ENCODE measurements around the gene VSTM2L.
A peak's percentile ranks its signal among the peaks of the same experiment; 100 is the strongest.

The VSTM2L gene

DNA sequence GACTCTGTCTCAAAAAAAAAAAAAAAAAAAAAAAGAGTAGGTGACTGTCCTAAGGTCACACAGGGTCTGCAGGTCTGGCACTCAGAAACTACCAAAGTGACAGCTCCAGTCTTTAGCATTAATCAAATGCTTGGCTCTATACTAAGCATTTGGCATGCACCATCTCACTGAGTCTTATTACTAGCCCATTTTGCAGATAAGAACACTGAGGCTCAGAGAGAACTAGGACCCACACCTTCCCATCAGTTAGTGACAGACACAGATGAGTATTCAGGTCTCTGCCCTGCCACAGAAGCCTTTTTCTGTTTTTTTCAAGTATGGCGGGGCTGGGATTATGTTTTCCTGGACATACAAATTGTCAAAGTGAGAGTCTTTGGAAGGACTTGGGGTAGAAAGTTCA lies 23.1 kb upstream of the VSTM2L start:
- DNase-seq: no peak

DNA sequence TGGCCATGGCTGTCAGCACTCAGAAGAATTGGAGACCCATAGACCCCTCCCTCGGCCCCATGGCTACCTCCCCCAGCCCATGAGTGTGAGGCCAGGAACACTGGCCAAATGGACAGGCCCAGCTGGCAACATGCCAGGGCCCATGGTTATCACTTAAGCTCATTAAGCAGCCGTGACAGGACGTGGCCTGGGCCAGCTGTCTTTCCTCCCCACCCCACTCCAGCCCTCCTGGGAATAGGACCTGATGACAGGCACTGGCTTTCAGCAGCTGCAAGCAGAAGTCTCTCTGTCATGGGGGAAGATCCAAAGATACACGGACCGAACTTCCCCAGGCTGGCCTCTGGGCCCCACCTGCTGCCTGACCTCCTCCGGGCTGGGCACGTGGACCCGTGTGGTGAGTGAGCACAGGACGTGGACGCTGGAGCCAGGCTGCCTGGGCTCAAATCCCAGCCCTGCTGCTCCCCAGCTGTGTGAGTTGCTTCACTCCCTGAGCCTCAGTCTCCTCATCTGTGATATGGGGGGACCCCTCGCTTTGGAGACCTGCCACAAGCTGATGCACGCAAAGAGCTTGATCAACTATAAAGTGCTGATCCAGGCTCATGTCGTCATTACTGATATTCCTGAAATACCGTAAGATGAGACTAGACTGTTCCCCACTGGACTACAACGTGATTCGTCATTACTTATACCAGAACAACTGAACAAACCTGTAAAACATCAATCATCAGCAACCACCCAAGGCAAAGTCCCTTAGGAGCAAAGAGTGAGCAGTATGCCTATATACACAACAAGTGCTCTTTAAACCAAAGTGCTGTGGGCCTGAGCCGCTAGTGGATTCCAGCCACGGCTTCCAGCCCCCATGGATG lies 22.0 kb upstream of the VSTM2L start:
- DNase-seq: peak; percentile 92

DNA sequence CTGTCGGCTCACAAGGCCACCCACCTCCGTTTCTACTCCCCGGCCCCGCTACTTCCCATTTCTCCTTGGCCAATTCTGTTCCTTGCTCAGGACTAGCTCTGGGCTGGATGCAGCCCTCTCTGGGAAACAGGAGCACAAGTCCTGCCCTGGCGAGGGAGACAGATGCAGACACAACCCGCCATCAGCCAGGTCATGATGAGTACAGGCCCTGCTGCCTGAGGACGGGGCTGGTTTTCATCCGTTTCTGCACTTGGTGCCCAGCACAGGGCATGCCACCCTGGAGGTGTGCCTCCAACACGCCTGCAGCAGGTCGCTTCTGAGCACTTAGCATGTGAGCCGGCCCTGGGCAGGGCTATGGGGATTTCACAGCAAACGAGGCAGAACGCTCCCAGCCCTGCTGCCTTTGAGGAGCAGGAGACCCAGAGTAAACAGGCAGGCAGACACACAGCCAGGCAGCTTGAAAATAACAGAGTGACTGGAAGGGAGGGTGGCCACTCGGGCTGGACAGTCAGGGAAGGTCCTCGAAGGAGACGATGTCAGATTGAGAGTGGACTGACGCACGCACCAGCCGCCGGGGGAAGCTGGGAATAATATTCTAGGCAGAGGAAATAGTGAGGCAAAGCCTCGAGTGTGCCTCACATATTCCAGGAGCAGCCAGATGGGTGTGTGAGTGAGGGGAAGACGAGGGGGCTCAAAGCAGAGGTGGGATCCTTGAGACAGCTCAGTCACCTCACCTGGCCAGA lies 21.2 kb upstream of the VSTM2L start:
- no peak for DNase-seq

DNA sequence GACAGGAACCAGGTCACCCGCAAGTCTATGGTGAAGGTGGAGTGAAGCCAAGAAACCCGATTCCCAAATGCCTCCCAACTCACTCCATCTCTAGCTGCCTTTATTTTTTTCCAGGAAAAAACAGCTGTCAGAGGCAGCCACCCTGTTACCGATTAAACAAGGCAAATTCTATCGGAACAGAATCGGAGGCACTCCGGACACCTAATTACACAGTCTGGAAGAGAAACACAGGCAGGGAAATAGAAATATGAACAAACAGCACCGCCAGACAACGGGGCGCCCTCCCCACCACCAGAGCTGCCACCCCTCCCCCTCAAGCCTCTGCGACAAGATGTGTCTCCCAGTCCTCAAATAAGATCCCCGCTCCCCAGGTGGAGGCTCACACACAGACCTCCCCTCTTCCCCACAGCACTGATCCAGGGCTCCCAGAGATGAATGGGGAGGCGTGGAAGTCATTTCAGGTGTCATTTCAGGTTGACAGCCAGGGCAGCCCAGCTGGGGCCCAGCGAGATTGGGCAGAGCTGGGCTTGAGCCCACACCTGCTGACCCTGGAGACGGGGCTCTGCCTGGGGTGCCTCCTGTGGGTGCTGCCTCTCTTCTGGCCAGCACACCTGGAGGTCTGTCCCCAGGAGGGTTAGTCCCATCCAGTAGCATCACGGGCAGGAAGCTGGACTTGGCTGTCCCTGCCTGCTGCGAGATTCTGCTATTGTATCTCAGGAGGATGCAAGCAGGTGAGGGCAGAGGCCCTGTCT lies 19.8 kb upstream of the VSTM2L start:
- peak; percentile 93 for DNase-seq

DNA sequence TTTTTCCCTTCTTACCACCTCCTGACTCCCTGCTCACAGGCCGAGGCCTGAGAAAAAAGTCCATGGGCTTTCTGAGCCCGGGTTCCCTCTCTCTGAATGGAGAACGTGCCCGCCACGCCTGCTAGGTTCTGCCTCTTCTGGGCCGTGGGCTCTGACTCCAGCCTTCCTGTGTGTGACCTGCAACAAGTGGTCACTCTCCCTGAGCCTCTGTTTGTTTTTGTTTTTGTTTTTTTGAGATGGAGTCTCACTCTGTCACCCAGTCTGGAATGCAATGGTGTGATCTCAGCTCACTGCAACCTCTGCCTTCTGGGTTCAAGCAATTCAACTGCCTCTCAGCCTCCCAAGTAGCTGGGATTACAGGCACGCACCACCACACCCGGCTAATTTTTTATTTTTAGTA lies 17.9 kb upstream of the VSTM2L start:
- no peak for DNase-seq

DNA sequence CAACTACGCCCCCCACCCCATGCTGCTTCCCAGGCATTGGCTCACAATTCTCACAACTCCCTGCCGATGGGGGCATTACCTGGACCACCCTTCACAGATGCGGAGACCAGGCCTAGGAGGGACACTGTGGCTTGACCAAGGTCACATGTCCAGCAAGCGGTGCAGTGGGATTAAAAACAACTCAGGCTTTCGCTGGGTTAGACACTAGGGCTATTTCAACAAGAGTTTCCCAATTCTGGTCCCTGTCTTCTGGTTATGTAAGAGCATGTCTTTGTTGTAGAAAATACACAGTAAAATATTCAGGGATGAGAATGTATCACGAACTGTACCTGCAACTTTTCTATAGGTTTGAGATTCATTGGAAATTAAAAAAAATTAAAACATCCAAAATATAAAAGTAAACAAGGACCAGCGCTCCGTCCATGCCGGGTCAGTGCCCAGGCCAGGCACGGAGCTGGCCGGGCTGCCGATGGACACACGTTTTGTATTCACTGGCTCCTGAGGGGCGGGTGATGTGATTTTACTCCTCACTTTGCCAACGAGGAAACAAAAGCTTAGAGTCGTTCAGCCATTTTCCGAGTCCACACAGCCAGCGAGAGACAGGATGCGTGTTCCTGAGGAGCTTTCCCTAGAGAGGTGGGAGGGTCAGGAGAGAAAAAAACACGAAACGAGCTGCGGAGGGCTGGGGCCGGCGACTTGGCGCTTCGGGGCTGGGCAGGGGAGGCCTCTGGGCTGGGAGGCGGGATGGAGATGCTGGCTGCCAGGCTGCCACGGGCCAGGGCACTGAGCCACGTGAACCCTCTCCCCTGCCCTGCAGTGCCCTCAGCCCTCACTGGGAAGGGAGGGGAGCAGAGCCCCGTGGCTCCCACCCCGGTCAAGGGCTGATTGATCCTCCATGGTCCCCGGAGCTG lies 17.1 kb upstream of the VSTM2L start:
- no peak for DNase-seq

DNA sequence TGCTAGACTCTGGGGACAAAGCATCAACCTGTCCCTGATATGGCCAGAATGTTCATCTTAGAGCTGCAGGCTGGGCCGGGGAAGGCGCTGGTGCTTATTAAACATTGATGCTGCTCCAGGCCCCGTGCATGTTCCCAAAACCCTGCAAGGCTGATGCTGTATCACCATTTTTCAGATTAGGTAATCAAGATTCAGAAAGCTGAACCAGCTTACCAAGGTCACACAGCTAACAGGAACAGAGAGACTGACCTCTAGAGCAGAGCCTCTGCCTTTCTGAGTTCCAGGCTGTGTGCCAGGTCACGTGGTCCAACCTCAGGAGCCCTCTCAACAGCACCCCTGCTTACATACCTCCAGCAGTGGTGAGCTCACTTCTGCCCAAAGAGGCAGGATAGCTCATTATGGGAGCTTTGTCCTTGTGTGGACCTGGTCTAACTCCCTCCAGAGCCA lies 16.1 kb upstream of the VSTM2L start:
- DNase-seq: no peak

DNA sequence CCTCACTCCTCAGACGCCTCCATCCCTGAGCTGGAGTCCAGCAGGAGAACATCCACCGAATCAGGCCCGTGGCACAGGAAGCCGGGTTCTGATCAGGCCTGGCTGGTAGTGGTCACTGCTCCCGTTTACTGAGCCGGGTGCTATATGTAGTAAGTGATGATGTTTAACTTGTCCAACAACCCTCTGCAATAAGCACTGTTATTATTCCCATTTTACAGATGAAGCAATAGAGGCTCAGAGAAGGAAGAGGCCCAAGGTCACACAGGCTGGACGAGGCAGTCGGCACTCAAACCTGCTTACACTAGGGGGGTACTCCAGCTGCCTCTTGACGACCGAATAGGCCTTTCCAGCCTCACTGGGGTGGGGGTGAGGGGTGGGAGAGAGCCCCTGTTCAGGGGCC lies 14.3 kb upstream of the VSTM2L start:
- DNase-seq: no peak

DNA sequence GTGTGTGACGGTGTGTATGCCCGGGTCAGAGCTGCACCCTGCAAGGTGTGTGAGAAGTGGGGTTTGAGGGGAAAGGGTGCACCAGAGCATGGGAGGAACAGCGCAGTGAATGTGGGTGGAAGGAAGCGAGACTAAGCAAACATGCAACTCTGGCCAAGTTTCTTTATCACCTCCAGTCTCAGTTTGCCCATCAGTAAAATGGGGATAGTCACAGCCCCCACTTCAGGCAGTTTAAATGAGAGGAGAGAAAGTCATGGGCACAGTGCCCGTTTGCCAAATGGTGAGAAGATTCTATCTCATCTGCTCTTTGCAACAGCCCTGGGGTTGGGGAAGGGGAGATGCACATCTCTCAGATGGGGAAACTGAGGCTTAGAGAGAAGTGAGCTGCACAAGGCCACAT lies 12.8 kb upstream of the VSTM2L start:
- no peak for DNase-seq

DNA sequence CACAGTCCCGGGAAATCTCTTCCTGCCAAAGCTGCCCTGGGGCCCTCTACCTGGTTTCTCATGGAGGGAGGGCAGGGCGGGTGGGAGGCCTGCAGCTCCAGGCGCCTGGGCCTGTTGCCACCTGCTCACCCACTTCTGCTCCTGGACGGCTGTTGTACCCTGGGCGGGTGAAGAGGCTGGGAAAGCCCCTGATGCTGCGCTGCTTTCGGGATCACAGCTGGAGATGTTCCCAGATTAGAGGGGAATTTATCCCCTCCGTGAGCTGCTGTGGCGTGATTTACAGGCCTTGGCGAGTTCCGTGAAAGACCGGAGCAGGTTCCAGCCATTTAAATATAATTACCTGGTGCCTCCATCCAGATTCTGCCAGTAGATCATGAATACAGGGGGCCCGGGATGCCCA lies 12.3 kb upstream of the VSTM2L start:
- no peak for DNase-seq

DNA sequence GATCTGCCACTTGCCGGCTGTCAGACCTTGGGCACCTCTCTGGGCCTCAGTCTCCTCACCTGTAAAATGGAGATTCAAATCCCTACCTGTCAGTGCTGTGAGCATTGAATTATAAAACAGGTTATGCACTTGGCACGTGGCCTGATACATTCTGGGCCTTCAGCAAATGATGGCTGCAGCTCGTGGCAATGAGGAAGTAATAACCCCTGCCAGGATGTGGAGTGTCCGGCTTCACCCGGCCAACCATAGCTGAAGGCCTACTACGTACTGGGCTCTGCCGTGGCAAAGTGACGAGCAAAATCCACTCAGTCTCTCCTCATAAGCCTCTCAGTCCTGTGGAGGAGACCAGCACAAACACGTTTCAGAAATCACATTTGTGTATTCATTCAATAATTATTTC lies 10.9 kb upstream of the VSTM2L start:
- DNase-seq: no peak

DNA sequence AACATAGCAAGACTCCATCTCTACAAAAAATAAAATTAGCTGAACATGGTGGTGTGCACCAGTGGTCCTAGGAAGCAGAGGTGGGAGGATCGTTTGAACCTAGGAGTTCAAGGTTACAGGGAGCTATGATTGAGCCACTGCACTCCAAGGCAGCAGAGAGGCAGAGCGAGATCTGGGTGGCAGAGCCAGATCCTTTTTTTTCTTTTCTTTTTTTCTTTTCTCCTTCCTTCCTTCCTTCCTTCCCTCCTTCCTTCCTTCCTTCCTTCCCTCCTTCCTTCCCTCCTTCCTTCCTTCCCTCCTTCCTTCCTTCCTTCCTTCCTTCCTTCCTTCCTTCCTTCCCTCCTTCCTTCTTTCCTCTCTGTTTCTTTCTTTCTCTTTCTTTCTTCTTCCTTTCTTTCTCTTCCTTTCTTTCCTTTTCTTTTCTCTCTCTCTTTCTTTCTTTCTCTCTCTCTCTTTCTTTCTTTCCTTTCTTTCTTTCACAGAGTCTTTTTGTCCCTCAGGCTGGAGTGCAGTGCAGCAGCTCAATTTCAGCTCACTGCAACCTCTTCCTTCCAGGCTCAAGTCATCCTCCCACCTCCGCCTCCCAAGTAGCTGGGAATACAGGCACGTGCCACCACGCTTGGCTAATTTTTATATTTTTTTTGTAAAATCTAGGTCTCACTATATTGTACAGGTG lies 9.2 kb upstream of the VSTM2L start:
- no peak for DNase-seq

DNA sequence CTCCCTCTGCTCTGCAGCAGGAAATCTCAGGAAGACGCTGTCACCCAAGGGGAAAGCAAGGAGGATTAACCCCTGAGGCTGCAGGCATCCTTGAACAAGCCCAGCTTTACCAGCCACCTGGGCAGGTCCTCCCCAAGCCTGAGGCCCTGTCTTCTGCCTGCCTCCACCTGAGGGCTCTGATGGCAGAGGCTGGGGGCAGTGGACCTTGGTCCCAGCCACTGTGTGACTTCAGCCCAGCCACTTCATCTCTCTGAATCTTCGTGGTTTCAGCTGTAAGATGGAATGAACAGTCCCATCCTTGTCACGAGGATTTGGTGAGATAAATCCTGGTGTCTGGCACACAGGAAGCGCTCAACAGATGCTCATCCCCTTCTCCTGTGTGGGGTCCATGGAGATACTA lies 8.5 kb upstream of the VSTM2L start:
- no peak for DNase-seq

DNA sequence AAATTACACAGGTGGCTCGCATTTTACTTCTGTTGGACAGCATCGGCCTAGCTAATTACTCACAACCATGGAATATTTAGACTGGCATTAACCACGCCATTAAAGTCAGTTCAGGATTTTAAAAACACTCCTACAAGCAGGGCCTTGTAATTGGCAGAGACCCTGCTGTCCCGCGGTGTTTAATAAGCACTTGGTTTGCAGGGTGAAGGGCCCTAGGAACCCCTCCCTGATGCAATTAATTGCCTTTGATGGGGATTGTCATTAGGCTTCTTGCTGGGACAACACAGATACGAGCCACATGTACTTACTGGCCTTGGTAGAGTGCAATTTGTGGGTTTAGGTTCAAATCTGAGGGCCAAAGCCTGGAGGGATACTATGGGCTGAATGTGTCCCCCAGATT lies 7.8 kb upstream of the VSTM2L start:
- DNase-seq: peak; percentile 77

DNA sequence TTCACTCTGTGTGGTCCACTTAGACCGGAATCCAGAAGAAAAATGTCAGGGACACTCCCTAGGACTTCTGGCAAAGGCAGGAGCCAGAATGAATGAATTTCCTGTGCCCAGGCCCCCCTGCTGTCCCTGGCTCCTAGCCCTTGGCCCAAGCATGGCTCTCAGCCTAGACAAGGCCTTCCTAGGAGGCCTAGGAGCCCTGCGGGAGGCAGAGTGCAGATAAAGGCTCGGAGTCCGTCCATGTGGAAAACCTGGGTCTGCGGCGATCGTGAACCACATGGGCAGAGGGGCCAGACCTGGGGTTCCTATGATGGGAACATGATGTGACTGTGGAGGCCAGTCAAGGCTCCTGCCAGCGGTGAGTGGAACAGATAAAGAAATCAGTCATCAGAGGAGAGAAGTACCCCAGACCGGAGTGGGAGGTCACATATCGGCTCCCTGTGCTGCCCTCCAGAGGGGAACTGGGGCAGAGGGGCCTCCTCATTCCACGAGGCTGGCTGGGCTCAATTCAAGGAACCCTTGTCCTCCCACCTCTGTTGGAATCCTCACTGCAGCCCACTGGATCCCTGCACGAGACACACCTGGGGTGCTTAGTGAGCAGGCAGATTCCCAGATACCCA lies 5.9 kb upstream of the VSTM2L start:
- peak; percentile 54 for DNase-seq

DNA sequence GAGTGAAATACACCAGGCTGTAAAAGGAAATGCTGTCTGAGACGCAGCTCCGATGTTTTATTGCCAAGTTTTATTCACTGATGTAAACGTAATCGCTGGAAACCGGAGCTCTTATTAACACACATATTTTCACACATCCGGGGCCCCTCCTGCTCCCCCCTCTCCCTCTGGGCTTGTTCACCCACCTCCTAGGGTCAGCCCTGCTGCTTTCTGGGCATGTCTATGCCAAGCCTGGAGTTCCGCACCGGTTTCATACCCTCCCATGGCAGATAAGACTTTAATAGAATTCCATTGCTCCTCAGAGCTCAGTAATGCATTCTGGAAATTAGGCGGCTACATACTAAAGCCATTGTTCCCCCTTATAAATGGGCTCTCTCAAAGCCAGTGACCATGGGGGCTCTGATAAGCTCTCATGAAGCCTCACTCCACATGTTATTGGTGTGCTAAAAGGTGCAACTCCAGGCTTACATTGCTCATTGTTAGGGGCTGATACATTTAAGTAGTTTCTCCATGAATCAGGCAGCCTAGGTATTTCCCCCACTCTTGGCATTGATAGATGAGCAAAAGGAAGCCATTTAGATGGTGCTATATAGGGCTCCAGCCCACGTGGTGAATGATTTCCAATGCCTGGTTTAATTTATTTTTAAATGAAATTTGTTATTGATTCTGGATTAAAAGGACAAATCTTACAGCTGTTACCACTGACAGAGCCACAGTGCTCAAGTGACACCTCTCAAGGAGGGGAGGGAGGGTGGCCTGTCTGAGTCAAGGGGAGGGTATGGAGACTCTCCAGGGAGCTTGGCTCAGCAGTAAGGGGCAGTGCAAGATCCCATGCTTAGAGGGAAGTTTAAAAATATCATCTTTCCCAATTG lies 4.5 kb upstream of the VSTM2L start:
- no peak for DNase-seq

DNA sequence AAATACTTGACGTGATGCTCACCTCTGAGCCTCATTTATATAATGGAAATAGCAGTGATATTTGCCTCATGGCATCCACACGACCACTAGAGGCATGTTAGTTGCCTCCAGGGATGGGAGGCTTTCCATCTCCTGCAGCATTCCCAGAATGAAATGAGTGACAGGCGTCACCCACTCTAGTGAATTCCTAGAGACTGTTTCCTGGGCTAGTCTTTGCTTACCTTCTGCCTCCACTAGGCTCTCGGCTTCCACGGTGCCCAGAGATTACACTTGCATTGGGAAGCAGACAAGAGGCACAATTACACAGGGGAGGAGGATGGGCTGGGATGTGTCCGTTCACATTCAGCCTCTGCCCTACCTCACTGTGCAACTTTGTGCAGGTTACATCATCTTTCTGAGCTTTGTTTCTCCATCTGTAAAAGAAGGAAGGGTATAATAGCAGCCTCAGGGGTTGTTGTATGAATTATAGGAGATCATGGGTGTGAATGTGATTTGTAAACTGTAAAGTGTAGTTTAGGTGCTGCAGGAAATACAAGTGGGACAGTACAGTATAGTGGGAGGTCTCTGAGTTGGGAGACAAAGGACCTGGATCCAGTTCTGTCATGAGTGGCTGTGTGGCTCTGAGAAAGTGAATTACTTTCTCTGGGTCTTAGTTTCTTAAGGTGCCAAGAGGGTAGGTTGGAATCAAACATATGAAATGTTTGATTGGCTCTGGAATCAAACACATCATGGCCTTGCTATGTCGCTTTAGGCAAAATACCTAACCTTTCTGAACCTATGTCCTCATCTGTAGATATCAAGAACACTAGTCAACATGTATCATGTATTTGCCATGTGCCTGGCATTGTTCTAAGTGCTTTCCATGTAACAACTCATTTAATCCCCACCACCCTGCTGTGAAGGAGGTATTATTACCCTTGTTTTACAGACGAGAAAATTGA lies 3.6 kb upstream of the VSTM2L start:
- DNase-seq: no peak

DNA sequence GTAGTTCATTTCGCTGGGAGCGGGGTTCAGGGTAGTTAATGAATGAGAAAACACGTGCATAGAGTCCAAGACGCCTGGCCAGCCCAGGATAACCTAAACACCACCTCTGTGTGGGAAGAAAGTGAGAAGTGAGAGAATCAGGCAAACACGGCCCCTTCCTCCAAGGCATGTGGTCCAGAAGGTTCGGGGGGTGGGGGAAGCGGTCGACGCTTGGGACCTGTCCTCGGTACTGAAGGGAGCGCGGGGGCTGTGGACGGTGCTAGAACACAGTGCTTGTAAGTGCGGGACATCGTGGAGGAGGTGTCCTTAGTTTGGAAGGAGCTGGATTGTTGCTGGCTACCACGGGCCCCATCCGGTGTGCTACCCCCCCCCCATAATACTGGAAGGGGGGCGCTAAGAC lies 1.7 kb upstream of the VSTM2L start:
- no peak for DNase-seq
